HG03064 (cell line): ENCODE data around the gene NRG3.
"Not testable (repeated sequence)": the region's sequence is repeated elsewhere in the genome, so short reads cannot be mapped to it uniquely, and the experiment has no call there.

ENCODE experiments used
- ATAC-seq: cut with Tn5 transposase; IDR thresholded peaks from one replicate; pipeline ENCODE4 v1.9.1; 2021; ENCODE audit warnings: low read depth; ENCODE audit not compliant: unreplicated experiment

Gene NRG3

DNA sequence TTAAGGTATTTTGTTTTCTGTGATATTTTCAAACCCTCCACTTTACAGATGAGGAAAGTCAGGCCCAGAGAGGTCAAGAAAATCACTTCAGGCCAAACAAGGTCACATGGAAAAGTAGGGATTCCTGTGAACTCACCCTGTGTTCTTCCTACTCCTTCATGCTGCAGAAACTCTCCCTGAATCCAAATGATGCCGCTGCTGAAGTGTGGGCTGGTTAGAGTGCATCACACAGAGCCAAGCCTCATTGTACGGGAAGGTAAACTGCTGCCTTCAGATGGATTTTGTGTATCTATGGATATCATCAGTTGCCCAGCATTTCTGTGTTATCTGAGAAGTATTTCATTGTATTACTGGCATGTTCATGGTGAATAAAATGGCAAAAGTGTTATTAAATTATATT, 75.4 kb downstream of the NRG3 start:
- no peak for ATAC-seq

DNA sequence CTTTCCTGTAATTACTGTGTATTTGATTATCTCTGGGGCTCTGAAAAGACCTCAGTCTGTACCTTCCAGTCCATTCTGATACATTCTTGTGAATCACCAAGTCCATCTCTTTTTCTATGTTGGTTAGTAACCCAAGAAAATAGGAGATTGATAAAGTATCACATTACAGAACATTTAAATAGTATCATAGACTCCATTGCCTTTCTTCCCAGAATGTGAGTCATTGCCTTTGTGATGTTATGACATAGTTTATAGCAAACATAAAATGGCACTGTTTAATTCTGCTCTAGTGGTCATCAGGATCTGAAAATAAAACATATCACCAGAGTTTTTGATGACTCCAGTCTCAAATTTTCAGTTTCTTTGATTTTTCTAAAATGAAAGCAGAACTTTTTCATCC, 78.4 kb downstream of the NRG3 start:
- ATAC-seq = no peak

DNA sequence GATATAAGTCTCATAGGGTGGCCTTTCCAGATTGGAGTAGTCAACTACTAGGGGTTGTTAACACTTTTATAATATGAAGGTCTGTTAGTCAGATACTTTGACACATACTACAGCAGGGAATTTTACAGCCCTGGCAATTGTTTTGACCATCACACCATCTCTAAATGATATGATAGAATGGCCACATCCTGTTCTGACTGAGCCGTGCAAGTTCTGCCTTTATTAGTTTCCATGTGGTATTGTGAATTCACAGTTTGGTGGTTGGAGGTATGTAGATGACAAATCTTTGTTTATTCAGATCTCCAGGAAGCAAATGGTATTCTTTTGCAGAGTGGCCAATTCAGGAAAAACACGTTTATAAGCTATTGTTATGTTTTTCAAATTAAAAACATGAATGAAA, 83.0 kb downstream of the NRG3 start:
- no peak for ATAC-seq

DNA sequence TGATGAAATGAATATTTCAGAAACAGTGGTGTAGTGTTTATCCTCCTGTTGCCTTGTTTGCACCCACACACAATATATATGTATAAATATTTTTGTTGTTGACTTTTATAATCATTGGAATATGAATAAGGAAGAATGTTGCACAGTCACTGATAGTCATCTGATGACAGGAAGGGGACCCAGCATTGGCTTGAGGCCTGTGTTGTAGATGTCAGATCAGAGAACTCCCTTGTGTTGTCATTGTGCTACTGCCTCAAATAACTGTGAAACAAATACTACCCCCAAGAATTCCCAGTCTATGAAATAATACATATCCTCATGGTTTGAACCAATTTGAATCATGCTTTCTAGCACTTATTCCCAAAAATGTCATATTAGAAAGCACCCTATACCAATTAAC, 84.0 kb downstream of the NRG3 start:
- no peak for ATAC-seq

DNA sequence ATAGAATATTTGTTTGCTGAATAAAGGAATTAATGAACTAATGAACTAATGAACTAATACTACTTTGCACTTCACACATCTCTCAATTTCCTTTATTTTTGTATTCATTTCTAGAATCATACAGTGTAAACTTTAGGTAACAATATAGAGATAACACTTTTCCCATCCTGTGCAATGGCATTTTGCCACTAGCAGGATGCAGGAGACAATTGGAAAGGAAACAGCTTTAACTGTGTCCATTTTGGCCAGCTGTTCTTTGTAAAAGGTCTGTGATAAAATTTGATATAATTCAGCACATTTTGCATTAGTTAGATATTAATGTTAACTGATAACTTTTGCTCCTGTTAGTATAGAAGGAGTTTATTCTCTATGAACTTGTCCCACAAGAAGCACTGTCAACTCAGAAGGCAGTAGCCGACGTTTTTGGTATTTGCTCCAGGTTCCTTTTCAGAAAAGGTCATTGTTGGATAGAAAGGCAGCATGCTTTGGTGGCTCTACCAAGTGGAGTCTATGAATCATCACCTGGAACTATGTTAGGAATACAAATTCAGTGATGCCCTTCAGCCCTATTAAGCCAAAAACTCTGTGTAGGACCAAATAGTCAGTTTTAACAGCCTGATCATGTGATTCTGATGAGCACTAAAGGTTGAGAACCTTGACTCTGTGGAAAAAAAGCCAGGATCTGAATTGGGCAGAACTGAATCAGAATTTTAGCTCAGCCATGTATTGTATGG, 86.6 kb downstream of the NRG3 start:
- no peak for ATAC-seq

DNA sequence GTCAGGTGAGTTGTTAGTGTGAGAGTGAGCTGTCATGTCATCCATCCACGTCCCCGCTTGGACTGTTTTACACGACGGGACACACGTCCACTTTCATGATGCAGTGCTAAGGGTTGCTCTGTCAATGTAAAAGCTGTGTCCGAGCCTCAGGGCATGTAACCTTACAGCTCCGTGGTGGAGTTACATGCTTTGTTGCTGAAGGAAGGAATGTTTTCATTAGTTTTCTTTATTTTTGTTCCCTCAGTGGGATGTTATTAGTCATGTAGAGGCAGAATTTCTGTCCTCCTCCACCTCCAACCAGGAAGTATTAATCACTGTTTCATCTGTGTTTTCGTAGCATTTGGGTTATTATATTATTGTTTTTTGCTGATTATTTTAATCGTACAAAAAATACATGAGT, 88.6 kb downstream of the NRG3 start:
- ATAC-seq = no peak

DNA sequence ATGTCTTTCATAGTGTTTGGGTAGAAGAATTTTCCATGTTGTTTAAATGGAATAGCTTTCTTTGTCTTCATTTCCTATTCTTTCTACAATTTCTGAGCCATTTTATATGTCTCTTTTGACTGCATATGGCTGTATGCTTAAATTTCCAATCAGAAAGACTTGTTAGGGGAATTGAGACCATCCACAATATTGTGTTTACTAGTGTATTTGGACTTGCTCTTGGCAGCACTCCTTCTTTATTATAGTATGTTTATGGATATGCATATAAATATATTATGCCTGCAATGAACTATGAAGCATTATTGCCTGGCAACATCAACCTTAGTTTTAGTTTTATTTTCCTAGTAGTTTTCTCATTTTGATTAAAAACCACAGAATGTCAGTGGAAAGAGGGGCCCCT, 92.7 kb downstream of the NRG3 start:
- no peak for ATAC-seq

DNA sequence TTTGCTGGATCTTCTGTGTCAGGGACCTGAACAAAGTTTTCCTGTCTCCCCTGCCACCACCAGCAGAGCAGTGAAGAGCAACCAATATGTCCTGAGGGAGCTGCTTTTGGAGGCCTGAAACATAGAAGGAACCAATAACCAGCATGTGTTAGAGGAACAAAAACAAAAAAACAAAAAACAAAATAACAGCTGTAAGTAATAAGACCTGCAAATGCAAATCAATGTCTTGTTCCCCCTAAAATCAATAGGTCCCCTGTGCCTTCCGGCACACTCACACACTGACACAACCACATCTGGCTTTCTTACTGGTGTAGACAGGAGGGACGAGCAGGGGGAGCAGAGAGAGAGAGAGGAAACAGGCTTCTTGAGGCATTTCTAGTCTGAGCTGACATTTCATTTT, 94.1 kb downstream of the NRG3 start:
- ATAC-seq = no peak

DNA sequence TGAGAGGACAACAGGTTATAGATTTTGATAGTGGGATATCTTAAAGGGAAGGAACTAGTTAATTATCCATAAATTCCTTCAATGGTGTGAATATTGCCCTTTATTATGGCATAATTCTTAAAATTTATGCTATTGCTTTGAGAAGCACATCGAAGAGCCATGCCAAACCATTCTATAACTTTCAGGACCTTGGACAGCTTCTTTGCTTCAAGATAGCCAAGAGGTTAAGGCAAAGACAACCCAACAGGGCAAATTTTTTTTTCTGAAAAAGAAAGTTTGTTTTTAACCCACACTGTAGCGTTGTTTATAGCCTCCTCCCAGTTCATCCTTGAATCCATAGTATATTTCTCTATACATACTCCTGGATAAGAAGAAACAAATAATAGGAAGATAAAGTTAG, 103.2 kb downstream of the NRG3 start:
- no peak for ATAC-seq

DNA sequence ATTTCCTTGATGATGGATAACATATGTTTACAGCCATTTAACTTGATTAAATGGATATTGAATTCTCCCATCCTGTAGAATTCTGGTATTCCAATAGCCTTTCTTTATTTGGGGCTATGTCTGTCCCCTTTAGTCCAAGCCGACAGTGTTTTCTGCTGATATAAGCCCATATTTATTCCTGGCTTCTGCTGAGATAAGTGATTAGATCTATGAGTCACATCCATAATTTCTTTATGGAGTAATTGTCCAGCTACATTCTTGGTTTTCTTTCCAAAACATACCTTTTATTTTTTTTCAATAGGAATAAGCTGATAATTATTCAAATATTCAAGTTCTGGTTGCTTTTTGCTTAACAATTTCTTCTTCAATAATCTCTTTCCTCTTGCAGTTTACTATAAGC, 106.7 kb downstream of the NRG3 start:
- no peak for ATAC-seq

DNA sequence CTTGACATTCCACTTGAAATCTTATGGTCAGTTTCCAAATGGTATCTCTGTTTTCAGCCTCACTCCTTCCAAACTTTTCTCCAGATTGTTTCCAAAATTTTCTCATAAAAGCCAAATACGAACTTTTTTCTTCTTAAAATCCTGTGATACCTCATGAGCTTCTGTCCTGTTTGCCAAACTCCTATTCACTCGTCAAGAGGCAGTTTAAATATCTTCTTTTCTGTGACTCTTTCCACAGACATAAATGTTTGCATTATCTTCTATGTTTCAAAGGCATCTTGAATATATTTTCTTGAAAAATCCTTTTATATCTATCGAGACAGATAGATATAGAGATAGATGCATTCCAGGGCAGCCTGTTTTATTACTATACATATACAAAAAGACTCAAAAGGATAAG, 109.4 kb downstream of the NRG3 start:
- ATAC-seq = no peak

DNA sequence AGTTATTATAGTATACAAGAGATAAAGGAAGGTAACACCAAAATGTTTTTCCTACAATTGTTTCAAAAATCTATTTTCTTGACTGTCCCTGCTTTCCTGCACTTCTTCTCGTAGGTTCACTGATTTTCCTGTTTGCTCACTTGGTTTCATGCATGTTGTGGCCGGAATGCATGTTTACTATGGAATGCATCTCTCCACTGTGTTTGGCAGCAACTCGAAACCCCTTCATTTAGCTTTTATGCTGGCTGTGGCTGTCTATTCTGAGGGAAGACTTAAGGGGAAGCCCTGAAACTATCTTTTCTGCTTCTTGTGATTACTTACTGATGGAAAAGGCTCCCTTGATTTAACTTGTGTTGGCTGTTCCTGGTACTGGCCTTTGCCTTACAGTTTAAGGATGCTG, 120.3 kb downstream of the NRG3 start:
- no peak for ATAC-seq

DNA sequence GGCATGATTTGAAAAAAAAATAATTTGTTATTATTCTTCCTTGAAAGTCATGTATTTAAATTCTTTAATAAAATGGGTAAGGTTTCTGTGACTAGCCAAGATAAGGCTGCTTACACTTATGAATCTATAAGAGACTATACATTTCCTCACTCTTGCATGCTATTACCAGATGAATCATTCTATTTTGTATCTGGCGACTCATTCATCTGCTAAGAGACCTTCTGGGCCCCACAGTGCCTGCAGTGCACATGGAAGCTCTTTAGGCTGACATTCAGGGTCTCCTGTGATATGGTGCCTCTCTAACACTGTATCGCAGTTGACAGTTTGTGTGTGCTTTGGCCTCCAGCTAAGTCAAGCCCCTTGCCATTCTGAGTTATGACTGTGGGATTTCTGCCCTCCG, 121.9 kb downstream of the NRG3 start:
- no peak for ATAC-seq

DNA sequence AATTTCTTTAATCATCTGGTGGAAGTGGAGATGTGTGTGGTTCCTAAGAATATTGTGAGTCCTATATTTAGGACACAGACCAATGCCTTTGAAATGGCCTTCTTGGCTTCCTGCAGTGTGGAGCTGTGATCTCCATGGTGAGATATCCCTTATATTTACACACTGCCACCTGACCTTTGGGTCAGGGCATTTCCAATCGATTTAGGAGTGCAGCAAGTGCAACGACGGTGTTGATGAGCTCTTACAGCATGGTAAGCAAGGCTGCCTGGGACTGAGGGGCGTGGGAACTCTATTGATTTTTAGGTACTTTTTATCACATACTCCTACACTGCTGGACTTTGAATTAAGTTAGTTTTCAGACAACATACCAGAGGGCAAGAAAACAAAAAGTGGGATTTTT, 146.0 kb downstream of the NRG3 start:
- ATAC-seq = no peak

DNA sequence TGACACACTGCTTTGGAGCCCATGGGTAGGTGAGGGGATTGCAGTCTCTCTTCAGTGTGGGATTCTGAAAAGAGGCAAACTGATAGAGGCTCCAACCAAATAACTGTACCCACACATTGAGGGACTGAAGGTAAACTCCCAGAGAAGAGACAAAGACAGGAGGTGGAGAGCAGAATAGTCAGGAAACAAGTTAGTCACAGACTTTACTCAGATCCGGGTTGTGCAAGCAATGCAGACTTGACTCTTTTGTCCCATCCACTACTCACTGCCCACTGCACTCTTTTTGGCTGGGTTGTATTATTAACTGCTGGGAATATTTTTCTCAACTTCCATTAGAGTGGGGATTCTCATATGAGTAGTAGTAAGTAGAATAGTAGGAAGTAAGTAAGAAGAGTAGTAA, 152.7 kb downstream of the NRG3 start:
- no peak for ATAC-seq

DNA sequence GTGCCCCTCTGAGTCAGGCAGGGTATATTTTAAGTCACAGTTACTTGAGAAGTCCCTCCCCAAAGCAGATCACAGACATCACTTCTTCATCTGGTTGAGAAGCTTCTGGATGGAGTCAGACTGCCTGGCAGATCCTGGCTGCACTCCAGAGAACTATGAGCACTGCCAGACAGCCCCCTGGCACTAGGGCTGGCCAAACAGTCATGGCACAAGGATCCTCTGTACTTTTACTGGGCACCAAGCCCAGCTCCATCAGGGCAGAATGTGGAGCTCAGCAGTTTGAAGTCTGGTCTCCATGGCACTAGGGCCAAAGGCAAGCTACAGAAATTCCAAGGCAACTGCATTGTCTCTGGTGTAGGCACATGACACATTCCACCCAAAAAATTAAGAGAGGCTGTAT, 162.1 kb downstream of the NRG3 start:
- ATAC-seq = no peak

DNA sequence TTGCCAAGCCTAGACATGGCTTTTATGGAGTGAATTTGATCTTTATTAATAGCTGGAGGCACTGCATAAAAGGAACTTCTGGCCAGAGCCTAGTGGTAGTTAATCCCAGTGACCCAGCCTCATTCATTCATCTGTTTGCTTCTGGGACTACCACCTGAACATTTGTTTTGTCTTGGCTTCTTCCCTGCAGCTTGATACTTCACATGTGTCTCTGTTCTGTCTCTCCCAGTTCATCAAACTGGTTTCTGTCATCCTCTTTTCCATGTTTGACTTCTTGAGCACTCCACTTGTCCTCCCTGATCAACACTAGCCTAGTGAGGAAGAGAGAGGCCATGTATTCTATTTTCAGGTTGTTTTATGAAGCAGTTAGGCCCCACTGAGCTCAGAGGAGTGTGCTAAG, 163.6 kb downstream of the NRG3 start:
- no peak for ATAC-seq

DNA sequence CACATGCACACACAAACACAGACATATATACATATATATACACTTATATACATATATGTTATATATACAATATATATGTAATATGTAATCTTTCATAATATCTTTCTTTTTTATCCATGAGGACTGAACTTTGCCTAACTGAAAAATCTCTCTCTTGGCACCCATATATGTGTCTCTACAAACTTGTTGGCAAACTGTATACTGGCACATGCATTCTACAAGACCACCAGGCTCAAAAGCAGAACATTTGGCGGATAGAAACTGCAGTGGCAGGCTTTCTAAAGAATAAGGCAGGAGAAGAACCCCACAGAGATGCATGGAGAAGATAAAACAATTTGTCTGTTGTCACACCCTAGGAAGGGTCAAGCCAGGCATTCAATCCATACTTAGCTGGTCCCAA, 165.3 kb downstream of the NRG3 start:
- ATAC-seq = no peak

DNA sequence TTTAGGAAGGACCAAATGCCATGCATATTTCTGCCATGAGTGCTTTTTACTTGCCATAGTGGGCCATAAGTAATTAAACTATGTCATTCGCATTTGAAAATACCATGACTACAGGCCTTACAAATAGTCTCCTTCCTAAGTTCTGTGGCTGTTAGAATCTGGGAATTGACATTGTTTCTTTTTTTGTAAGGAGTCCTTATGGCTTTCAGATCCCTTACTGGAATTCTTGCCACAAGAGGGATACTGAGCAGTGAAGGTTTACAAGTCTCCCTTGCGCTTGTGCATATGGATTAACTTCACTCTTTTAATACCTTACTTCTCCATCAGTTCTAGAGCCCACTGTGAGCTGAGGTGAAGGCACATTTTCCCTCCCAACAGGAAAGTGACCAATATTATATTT, 166.0 kb downstream of the NRG3 start:
- no peak for ATAC-seq

DNA sequence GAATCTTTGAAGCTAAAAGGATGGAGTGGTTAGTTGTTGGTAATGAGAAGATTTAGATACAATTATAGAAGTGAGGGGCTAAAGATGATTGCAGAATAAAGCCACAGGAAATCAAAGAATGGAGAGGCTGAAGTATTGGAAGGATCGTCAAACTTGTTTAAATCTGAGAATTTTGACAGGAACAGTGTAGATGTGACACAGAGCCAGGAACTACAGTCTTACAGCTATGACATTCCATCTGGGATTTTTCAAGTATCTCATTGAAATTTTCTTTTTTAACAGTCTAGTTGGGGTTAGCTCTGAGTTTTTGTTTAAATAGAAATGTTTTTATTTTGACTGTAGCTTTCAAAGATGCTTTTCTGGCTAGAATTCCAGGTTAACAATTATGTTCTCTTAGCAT, 181.4 kb downstream of the NRG3 start:
- ATAC-seq = no peak

DNA sequence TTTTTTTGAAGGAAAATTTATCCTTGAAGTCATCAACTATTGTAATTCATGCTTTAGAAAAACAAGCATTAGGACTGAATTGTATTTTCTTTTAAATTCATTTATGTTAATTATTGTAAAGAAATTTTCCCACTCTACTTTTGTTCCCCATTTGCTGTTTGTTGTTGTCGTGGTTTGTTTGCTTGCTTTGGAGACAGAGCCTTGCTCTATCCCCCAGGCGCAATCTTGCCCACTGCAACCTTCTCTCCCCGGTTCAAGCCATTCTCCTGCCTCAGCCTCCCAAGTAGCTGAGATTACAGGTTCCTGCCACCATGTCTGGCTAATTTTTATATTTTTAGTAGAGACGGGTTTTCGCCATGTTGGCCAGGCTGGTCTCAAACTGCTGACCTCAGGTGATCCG, 192.2 kb downstream of the NRG3 start:
- not testable (repeated sequence) for ATAC-seq

DNA sequence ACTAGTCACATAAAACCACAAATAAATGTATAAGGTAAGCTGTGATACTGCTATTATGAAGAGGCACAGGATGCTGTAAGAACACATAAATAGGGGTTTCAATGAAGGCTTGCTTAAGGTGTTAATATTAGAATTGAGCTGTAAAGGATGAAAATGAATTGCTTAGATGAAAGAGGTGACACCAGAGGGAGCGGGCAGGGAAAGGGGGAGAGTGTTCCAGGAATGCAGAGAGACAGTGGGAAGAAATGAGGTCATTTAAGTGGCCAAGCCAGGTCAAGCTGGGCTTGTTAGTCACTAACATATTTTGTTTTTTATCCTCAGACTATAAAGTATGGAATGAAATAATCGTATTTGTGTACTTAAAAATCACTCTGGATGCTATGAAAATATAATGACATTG, 193.5 kb downstream of the NRG3 start:
- no peak for ATAC-seq

DNA sequence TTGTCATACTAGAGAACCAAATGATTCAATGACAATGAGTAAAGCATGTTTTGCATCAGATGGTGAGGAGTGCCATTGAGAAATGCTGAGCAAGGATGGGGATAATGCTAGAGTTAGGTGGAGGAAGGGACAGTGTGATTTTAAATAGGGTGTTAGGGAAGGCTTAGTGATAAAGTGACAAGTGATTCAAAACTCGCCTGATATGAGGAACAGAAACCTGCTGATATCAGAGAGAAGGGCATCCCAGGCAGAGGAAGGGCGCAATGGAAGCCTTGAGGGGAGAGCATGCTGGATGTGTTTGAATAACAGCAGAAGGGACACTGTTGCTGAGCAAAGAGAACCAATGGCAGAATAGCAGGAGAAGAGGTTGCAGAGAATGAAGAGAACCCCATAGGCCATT, 196.2 kb downstream of the NRG3 start:
- ATAC-seq = no peak
